ENCODE measurements around the gene RNF157. TPM values are rescaled to one million over a fixed set of nuclear protein-coding genes. Genes with fewer than 3 reads are reported as not detected.

The RNF157 gene
- total and polyA plus RNA-seq, 10 of the 15 experiments (the other 5 are each of a cell fraction or from before 2014, with no cell fraction given) = 1.4 to 15.9 (median 9.6) TPM

GRCh38 chr17:76182016-76182764 lies 58.1 kb downstream of the RNF157 start (continued):
- peak; percentile 84 for TF ChIP-seq SMC3 (IDR thresholded peaks at IDR 0.05; ENCODE audit: borderline replicate concordance, low read length)
- peak; percentile 39 to 69; a peak in 3 of 4 replicates for TF ChIP-seq IKZF2 (IDR thresholded peaks at IDR 0.05)
- no peak for TF ChIP-seq BACH1 (IDR thresholded peaks at IDR 0.05; ENCODE audit: borderline replicate concordance)
- TF ChIP-seq EGR1 (IDR thresholded peaks at IDR 0.05; ENCODE audit: borderline replicate concordance in 1 of 2, low read depth in 2 of 2, low read length in 2 of 2) = no peak
- peak; percentile 37; the same call in 1 of the 2 replicates for TF ChIP-seq ZNF207 (IDR thresholded peaks at IDR 0.05; ENCODE audit: borderline replicate concordance)
- no peak for TF ChIP-seq RELB (IDR thresholded peaks at IDR 0.05; ENCODE audit: low read depth)
- TF ChIP-seq TCF12 (IDR thresholded peaks at IDR 0.05; ENCODE audit: low read depth, low read length) = peak; percentile 15; the same call in 1 of the 2 replicates
- no peak for TF ChIP-seq ATF2 (IDR thresholded peaks at IDR 0.05; ENCODE audit: low read length)
- TF ChIP-seq SIN3A (IDR thresholded peaks at IDR 0.05; ENCODE audit: low read depth, low read length) = no peak
- peak; percentile 50; the same call in 1 of the 2 replicates for TF ChIP-seq ZNF24 (IDR thresholded peaks at IDR 0.05)
- peak; percentile 80 for TF ChIP-seq PAX5 (IDR thresholded peaks at IDR 0.05; ENCODE audit: borderline replicate concordance, low read depth, low read length)
- no peak for TF ChIP-seq CBFB (IDR thresholded peaks at IDR 0.05; ENCODE audit: low read depth)
- no peak for TF ChIP-seq KLF5 (IDR thresholded peaks at IDR 0.05; ENCODE audit: partially characterized antibody)
- TF ChIP-seq USF2 (IDR thresholded peaks at IDR 0.05; ENCODE audit: borderline replicate concordance, low read depth, low read length) = no peak
- no peak for TF ChIP-seq MYB (IDR thresholded peaks at IDR 0.05; ENCODE audit: borderline replicate concordance, low read depth, low read length)
- no peak for TF ChIP-seq IRF5 (IDR thresholded peaks at IDR 0.05; ENCODE audit: borderline replicate concordance)
- no peak for TF ChIP-seq SMAD5 (IDR thresholded peaks at IDR 0.05; ENCODE audit: low read depth)
- TF ChIP-seq FOXK2 (IDR thresholded peaks at IDR 0.05) = peak; percentile 50; the same call in 1 of the 2 replicates
- 0 out of 2 replicates have a peak, but pooled peaks have one; percentile 25 for TF ChIP-seq TCF3 (IDR thresholded peaks at IDR 0.05; ENCODE audit: borderline replicate concordance, insufficient read depth, low read depth, low read length)
- no peak for TF ChIP-seq FOS (IDR thresholded peaks at IDR 0.05; ENCODE audit: borderline replicate concordance, extremely low read depth, insufficient read length)
- no peak for TF ChIP-seq ZBTB11 (CRISPR knock-in tag; IDR thresholded peaks at IDR 0.05)
- TF ChIP-seq JUNB (IDR thresholded peaks at IDR 0.05) = no peak

Measured in GM12878 (cell line).